HEK293T (cell line): ENCODE data around the gene SLC9A9.

ENCODE experiments used
- ARNT ChIP-seq: fragments of 450-650 bp; IDR thresholded peaks from 2 replicates; pipeline ENCODE4 v1.6.1; 2017; ENCODE audit warnings: mild to moderate bottlenecking
- ELF4 ChIP-seq: fragments of 450-650 bp; IDR thresholded peaks from 2 replicates; pipeline ENCODE4 v1.6.1; 2017; ENCODE audit warnings: antibody characterized with exemption
- SP1 ChIP-seq: fragments of 450-650 bp; IDR thresholded peaks from 2 replicates; pipeline ENCODE4 v1.6.1; 2017
- SUZ12 ChIP-seq: fragments of 450-650 bp; IDR thresholded peaks from 2 replicates; pipeline ENCODE4 v1.6.1; 2016; ENCODE audit warnings: mild to moderate bottlenecking
- TARDBP ChIP-seq: fragments of 450-650 bp; IDR thresholded peaks from 2 replicates; pipeline ENCODE4 v1.6.1; 2016
- TF ChIP-seq, protein P1 (sequence below): fragments of 450-650 bp; IDR thresholded peaks from 2 replicates; pipeline ENCODE4 v1.6.1; 2016

DNA sequence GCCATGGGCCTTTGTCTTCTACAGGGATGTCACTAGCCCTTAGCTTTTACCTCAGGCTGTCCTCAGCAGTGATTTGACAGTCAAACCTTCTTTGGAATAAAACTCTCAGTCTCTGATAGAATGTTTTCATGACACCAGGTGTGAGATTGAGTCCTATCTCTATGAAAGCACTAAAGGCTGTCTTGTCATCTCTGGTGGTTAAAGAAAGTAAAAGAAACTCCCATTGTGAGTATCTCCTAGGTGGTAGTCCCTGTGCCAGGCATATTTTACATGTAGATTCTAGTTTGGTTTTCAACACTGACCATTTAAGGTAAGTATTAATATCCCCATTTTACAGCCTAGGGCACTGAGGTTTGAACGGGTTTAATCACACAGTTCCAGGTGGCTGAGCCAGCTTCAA lies 368.5 kb downstream of the SLC9A9 start:
- TF ChIP-seq, protein P1, sequence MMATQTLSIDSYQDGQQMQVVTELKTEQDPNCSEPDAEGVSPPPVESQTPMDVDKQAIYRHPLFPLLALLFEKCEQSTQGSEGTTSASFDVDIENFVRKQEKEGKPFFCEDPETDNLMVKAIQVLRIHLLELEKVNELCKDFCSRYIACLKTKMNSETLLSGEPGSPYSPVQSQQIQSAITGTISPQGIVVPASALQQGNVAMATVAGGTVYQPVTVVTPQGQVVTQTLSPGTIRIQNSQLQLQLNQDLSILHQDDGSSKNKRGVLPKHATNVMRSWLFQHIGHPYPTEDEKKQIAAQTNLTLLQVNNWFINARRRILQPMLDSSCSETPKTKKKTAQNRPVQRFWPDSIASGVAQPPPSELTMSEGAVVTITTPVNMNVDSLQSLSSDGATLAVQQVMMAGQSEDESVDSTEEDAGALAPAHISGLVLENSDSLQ = no peak
- TF ChIP-seq ELF4 = no peak
- no peak for TF ChIP-seq SP1
- TF ChIP-seq SUZ12 = no peak
- TF ChIP-seq ARNT = no peak
- no peak for TF ChIP-seq TARDBP
